ENCODE results near the gene PERCC1.

The PERCC1 gene

GRCh38 chr16:1458977-1459341, 28.1 kb downstream of the PERCC1 start:
- TF ChIP-seq, protein P1, sequence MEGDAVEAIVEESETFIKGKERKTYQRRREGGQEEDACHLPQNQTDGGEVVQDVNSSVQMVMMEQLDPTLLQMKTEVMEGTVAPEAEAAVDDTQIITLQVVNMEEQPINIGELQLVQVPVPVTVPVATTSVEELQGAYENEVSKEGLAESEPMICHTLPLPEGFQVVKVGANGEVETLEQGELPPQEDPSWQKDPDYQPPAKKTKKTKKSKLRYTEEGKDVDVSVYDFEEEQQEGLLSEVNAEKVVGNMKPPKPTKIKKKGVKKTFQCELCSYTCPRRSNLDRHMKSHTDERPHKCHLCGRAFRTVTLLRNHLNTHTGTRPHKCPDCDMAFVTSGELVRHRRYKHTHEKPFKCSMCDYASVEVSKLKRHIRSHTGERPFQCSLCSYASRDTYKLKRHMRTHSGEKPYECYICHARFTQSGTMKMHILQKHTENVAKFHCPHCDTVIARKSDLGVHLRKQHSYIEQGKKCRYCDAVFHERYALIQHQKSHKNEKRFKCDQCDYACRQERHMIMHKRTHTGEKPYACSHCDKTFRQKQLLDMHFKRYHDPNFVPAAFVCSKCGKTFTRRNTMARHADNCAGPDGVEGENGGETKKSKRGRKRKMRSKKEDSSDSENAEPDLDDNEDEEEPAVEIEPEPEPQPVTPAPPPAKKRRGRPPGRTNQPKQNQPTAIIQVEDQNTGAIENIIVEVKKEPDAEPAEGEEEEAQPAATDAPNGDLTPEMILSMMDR (IDR thresholded peaks at IDR 0.05; ENCODE audit: low read depth, low read length): no peak
- no peak overlapping the region for H3K4me3 ChIP-seq (ENCODE audit: low read depth, low read length)

DNA sequence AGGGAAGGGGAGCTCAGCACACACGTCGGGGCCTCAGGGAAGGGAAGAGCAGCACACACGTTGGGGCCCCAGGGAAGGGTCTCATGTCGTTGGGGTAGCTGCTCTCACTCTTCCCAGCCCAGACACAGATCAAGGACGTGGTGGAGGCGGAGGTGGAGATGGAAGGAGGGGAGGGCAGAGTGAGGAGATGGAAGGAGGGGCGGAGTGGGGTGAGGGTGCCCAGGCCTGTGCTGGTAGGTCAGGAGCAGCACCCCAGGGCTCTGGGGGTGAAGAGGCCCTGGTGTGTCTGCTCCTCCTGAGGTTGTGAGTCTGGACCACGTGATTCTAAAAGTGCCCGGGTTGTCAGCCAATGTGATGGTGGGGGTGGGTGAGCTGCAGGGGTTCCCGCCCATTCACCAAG, 29.1 kb downstream of the PERCC1 start:
- H3K4me3 ChIP-seq (ENCODE audit: low read depth, low read length): no peak overlapping the region
- TF ChIP-seq, protein P1 (IDR thresholded peaks at IDR 0.05; ENCODE audit: low read depth, low read length): no peak

DNA sequence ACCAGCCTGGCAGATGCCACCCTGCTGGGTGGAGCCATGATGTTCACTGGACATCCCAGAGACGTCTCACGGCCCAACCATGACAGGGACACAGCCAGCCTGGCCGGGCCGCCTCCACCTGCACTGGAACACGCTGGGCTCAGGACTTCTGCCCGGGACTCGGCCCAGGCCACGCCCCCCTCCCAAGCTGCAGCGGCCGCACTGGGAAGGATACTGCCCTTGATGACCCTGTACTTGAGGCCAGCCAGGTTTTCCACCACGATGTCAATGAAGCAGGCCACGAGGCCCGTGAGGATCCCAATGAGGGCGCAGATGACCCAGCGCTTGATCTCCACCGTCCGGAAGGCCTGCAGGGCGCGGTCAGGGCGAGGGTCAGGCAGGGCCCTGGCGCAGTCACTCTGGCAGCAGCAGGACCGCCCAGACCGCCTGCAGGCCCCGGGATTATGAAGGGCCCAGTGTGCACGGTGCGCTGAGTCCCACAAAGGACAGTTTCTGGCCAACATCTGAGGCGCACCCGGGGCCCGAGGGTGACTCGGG, 29.8 kb downstream of the PERCC1 start:
- no peak overlapping the region for H3K4me3 ChIP-seq (ENCODE audit: low read depth, low read length)

DNA sequence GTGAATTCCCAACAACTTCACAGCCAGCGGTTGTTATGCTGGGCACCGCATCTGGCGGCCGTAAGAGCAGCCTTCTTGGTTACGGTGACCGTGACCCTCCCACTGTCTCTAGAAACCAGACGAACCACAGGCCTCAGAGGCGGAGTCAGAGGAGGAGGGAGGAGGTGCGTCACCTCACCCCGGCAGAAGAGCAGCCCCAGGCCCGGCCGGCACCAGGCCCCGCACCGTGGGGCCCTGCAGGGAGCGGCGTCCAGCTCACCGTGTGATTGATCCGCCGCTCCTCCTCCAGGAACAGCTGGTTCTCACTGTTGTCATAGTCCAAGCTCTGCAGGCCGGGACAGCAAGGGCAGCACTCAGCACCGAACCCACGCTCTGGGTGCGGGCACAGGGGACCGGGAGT, 30.3 kb downstream of the PERCC1 start:
- TF ChIP-seq, protein P1 (IDR thresholded peaks at IDR 0.05; ENCODE audit: low read depth, low read length): no peak
- H3K4me3 ChIP-seq (ENCODE audit: low read depth, low read length): no peak overlapping the region

More for the DNA sequence above, 29.8 kb downstream of the PERCC1 start:
- TF ChIP-seq, protein P1 (IDR thresholded peaks at IDR 0.05; ENCODE audit: low read depth, low read length): no peak

- TF ChIP-seq, protein P1 (IDR thresholded peaks at IDR 0.05; ENCODE audit: low read depth, low read length): no peak
- H3K4me3 ChIP-seq (ENCODE audit: low read depth, low read length): no peak overlapping the region
These were observed 33.5 kb downstream of the PERCC1 start for GRCh38 chr16:1464196-1464893.

DNA sequence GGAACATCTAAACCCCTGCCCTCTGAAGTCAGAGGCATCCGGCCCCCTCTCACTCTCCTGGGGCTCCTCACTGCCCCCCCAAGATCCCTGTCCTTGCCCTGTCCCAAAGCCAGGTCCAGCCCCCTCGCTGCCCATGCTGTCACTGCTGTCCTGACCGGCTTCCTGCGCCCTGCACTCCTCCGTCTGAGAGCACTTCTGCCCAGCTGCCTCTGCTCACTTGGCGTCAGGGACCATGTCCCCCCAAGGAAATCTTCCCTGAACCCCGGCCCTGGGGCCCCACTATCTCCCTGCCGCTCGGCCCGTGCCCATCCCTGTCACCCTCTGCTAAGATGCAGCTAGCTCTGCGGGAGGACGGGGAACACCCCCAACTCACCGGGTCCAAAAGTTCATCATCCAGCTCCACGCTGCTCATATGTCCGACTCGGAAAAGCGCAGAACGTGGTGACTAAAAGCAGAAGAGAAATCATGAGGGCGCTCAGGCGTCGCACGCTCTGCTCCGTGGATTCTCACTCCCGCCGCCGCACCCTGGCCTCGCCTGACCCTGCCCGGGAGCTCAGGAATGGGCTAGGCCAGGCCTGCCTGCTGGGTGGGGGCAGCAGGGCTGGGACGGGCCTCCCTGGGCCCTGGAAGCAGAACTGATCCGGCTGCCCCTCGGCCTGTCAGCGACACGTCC, 34.2 kb downstream of the PERCC1 start:
- TF ChIP-seq, protein P1 (IDR thresholded peaks at IDR 0.05; ENCODE audit: low read depth, low read length): no peak
- no peak overlapping the region for H3K4me3 ChIP-seq (ENCODE audit: low read depth, low read length)

GRCh38 chr16:1465567-1465915, 34.7 kb downstream of the PERCC1 start:
- no peak overlapping the region for H3K4me3 ChIP-seq (ENCODE audit: low read depth, low read length)
- TF ChIP-seq, protein P1 (IDR thresholded peaks at IDR 0.05; ENCODE audit: low read depth, low read length): no peak

Measured in WI38 (cell line).